Thoracic aorta (tissue), 2 donors: ENCODE results near the gene CBFA2T3. TPM values are rescaled to one million over a fixed set of nuclear protein-coding genes. Genes with fewer than 3 reads are reported as not detected.
A peak's percentile ranks its signal among the peaks of the same experiment; 100 is the strongest.

Source experiments
- ATAC-seq: fragments of 150-250 bp; one replicate; pipeline ENCODE4 v1.8.0; 2017; ENCODE audit warnings: low read depth; ENCODE audit not compliant: insufficient number of reproducible peaks, low FRiP score
- DNase-seq: peaks from one replicate; pipeline ENCODE4 v3.0.0-alpha.2; 2020; ENCODE audit warnings: low spot score
- H3K27ac ChIP-seq, 2 donors: fragments of 200-600 bp; sonication (generic); 1 replicate in 1 of 2; 2 replicates in 1 of 2; pipeline ENCODE4 v1.5.1; 2016; ENCODE audit warnings: mild to moderate bottlenecking in 2 of 2, moderate library complexity in 2 of 2
- H3K27me3 ChIP-seq: fragments of 200-600 bp; sonication (generic); replicated peaks from 2 replicates; pipeline ENCODE4 v1.6.0; 2016; ENCODE audit warnings: mild to moderate bottlenecking; ENCODE audit not compliant: insufficient read depth
- H3K36me3 ChIP-seq: fragments of 200-600 bp; sonication (generic); one replicate; pipeline ENCODE4 v1.5.1; 2016
- H3K4me1 ChIP-seq, 2 donors: fragments of 200-600 bp; sonication (generic); 1 replicate in 1 of 2; 2 replicates in 1 of 2; pipeline versions ENCODE4 v1.5.1 to v1.6.0; 2016; ENCODE audit warnings: low read depth in 2 of 2, mild to moderate bottlenecking in 1 of 2; ENCODE audit not compliant: control insufficient read depth in 1 of 2
- H3K4me3 ChIP-seq: fragments of 200-600 bp; sonication (generic); 2 replicates; pipeline ENCODE4 v1.5.1; 2016; ENCODE audit warnings: mild to moderate bottlenecking
- H3K9me3 ChIP-seq: fragments of 200-600 bp; sonication (generic); 2 replicates; pipeline ENCODE4 v1.5.1; 2016
- total RNA-seq, 2 donors: library from RNA; depleted of rRNA; stranded (reverse); fragments of >200 nt; gene quantifications; one replicate each; pipeline versions ENCODE4 v1.1.0 to v1.2.3, GENCODE V29; 2016
- TF ChIP-seq, protein P1 (sequence below): fragments of 200-600 bp; sonication (generic); IDR thresholded peaks from one replicate; pipeline ENCODE4 v1.5.1; 2019; ENCODE audit warnings: antibody characterized with exemption

Gene CBFA2T3
- total RNA-seq, 2 donors from 2014 or later = 3.9 to 6.6 TPM

DNA sequence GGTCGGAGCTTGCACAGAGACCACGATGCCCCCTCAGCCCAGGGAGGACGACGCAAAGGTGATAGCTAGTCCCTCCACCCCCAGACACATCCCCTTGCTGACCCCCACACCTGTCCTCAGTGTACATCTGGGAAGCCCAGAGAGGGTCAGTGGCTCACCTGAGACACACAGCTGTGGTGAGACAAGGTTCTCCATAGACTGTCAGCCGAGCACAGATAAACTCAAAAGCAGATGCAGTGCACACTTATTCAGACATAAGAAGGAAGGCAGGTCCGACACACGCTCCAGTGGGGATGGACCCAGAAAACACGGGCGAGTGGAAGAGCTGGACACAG, 19.6 kb downstream of the CBFA2T3 start:
- TF ChIP-seq, protein P1, sequence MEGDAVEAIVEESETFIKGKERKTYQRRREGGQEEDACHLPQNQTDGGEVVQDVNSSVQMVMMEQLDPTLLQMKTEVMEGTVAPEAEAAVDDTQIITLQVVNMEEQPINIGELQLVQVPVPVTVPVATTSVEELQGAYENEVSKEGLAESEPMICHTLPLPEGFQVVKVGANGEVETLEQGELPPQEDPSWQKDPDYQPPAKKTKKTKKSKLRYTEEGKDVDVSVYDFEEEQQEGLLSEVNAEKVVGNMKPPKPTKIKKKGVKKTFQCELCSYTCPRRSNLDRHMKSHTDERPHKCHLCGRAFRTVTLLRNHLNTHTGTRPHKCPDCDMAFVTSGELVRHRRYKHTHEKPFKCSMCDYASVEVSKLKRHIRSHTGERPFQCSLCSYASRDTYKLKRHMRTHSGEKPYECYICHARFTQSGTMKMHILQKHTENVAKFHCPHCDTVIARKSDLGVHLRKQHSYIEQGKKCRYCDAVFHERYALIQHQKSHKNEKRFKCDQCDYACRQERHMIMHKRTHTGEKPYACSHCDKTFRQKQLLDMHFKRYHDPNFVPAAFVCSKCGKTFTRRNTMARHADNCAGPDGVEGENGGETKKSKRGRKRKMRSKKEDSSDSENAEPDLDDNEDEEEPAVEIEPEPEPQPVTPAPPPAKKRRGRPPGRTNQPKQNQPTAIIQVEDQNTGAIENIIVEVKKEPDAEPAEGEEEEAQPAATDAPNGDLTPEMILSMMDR = no peak
- Histone ChIP-seq H3K27me3 (no peaks in the 10 kb centered on the region), H3K4me1 (no peaks in the 10 kb centered on the region), H3K9me3 (no peaks in the 10 kb centered on the region), H3K27ac (no peak overlapping the region), H3K4me3 (peak overlapping the region; percentile 38), H3K36me3 (no peaks in the 10 kb centered on the region)
- no peak for DNase-seq
- ATAC-seq = no peak

DNA sequence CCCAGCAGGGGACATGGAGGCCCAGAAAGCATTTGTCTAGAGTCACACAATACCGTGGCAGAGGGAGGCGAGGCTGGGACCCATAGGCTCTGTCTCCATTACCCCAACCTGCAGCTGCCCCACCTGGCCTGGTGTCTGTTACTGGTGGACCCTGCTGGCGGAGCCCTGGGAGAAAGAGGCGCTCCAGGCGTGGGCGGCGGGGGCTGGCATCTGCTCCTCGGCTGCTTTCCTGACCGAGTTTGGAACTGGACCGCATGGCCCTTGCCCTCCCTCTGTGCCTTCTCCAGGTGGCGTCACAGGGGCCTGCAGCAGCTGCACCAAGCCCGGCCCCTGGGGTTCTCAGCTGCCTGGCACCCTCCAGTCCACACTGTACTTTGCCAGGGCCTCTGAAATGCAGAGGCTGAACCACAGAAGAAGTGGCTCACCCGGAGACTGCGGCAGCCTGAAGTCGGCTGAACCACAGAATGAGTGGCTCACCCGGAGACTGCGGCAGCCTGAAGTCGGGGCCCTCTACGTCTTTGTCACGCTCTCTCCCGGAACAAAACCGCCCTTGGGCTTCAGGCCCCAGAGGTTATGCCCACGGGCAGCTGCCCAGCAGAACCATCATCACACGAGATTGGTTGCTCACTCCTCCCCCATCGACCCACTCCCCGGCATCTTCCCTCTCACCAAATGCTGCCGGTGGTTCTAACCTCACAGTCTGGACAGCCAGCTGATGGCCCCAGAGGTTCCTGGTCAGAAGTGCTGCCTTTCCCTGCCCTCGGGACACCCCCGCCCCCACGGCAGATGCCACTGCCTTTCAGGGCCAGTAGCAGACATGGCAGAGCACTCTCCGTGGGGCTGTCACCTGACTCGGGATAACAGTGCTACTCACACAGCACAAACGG, 20.2 kb downstream of the CBFA2T3 start:
- ATAC-seq = no peak
- H3K4me3 ChIP-seq = no peak overlapping the region

DNA sequence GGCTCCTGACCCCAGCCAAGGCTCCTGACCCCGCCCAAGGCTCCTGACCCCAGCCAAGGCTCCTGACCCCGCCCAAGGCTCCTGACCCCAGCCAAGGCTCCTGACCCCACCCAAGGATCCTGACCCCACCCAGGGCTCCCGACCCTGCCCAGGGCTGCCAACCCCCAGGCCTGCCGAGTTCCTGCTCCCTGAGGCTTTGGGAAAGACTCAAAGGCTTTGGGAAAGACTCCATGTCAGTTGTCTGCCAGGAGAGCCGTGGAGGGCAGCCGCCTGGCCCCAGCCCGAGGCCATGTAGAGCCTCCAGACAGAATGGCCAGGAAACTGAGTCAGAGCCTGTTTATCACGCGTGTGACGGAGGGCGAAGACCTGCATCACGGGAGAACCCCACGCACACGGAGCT, 21.1 kb downstream of the CBFA2T3 start:
- TF ChIP-seq, protein P1 = no peak
- Histone ChIP-seq H3K4me1 (no peaks in the 10 kb centered on the region), H3K9me3 (no peaks in the 10 kb centered on the region), H3K27ac (no peak overlapping the region), H3K36me3 (no peaks in the 10 kb centered on the region), H3K4me3 (no peak overlapping the region), H3K27me3 (no peaks in the 10 kb centered on the region)
- no peak for DNase-seq
- ATAC-seq = no peak

More for the DNA sequence above, 20.2 kb downstream of the CBFA2T3 start:
- no peaks in the 10 kb centered on the region for H3K9me3 ChIP-seq
- TF ChIP-seq, protein P1 = no peak
- H3K4me1 ChIP-seq = no peaks in the 10 kb centered on the region
- DNase-seq = no peak
- no peak overlapping the region for H3K27ac ChIP-seq
- no peaks in the 10 kb centered on the region for H3K27me3 ChIP-seq
- no peaks in the 10 kb centered on the region for H3K36me3 ChIP-seq

DNA sequence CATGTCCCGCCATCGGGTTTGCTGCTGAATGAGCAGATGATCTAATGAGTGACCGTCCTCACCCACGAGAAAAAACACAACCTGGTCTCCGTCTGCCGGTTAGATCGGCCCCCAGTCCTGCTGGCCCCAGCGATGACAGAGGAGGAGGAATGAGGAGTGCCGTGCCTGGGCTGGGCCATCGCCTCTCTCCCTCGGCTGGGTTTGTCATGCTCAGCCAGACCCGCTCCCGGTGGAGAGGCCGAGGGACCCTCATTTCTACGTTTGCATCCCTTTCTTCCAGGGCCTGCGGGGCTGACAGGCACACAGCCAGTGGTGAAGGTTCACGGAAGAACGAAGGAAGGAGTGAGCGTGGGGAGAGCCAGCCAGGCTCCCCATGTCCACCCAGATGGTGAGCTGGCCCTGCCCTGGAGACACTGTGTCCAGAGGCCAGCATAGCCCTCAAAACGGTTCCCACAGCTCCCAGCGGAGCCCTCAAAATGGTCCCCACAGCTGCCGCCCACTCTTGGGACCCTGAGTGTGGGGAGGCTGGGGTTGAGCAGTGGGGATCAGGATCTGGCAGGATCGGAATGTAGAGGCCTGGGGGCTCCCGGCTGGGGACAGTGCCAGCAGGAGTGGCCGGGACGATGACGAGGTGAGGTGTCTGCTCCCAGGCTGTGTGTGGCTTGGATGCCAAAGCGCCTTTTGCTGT, 23.9 kb downstream of the CBFA2T3 start:
- TF ChIP-seq, protein P1 = no peak
- Histone ChIP-seq H3K27me3 (no peaks in the 10 kb centered on the region), H3K9me3 (no peaks in the 10 kb centered on the region), H3K4me1 (no peaks in the 10 kb centered on the region), H3K4me3 (no peak overlapping the region), H3K36me3 (no peaks in the 10 kb centered on the region), H3K27ac (no peak overlapping the region)
- DNase-seq (no peak), ATAC-seq (no peak)

DNA sequence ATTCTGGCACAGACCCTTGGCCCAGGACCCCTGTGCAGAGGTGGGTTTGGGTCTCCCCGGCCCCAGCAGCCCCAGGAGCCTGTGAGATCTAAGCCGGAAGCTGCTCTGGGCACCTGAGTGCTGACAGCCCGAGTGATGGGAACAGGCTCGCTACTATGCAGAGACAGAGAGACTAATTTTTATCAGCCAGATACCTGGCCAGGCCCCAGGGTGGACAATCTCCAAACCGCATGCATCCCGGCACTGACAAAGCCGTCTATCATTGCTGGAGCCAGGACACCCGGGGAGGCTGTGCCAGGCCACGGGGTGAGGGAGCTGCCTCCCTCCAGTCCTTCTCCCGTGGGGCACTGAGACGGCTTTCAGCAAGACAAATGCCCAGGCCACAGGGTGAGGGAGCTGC, 25.0 kb downstream of the CBFA2T3 start:
- TF ChIP-seq, protein P1 = no peak
- DNase-seq (no peak), ATAC-seq (no peak)
- Histone ChIP-seq H3K4me1 (no peaks in the 10 kb centered on the region), H3K27ac (no peak overlapping the region), H3K4me3 (no peak overlapping the region), H3K9me3 (no peaks in the 10 kb centered on the region), H3K36me3 (no peaks in the 10 kb centered on the region), H3K27me3 (no peaks in the 10 kb centered on the region)
